Measurements from ENCODE around the gene SMOC2.
"Not testable (repeated sequence)": the region's sequence is repeated elsewhere in the genome, so short reads cannot be mapped to it uniquely, and the experiment has no call there.

Gene SMOC2

GRCh38 chr6:168609914-168610490, 169.0 kb downstream of the SMOC2 start:
- no peak overlapping the region for H3K27ac Mint-ChIP-seq
- TF ChIP-seq, protein P1, sequence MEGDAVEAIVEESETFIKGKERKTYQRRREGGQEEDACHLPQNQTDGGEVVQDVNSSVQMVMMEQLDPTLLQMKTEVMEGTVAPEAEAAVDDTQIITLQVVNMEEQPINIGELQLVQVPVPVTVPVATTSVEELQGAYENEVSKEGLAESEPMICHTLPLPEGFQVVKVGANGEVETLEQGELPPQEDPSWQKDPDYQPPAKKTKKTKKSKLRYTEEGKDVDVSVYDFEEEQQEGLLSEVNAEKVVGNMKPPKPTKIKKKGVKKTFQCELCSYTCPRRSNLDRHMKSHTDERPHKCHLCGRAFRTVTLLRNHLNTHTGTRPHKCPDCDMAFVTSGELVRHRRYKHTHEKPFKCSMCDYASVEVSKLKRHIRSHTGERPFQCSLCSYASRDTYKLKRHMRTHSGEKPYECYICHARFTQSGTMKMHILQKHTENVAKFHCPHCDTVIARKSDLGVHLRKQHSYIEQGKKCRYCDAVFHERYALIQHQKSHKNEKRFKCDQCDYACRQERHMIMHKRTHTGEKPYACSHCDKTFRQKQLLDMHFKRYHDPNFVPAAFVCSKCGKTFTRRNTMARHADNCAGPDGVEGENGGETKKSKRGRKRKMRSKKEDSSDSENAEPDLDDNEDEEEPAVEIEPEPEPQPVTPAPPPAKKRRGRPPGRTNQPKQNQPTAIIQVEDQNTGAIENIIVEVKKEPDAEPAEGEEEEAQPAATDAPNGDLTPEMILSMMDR (IDR thresholded peaks at IDR 0.05), result no peak
- peaks cover 23% of the 10 kb centered on the region for H3K9me3 Mint-ChIP-seq
- H3K4me3 Mint-ChIP-seq, result no peak overlapping the region
- H3K4me1 Mint-ChIP-seq, result peaks cover 43% of the 10 kb centered on the region
- DNase-seq, result no peak
- H3K27me3 Mint-ChIP-seq (ENCODE audit: low read depth, poor library complexity), result peaks cover 7% of the 10 kb centered on the region
- H3K36me3 Mint-ChIP-seq (ENCODE audit: low read depth), result no peaks in the 10 kb centered on the region

DNA sequence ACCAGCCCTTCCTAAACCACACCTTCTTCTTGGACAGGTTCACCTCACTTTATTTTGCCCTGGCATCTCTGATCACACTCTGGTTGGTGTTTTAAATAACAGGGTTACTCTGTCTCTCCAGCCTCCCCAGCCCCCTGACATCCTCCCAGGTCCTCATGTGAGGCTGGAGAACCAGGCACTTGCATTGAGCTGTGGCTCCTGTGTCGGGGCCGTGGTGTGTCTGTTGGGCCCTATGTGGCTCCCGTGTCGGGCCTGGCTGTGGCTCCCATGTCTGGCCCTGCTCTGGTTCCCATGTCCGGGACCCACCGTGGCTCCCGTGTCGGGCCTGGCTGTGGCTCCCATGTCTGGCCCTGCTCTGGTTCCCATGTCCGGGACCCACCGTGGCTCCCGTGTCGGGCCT, 170.0 kb downstream of the SMOC2 start:
- not testable (repeated sequence) for DNase-seq; H3K27me3 Mint-ChIP-seq (ENCODE audit: low read depth, poor library complexity); H3K4me3 Mint-ChIP-seq; H3K36me3 Mint-ChIP-seq (ENCODE audit: low read depth); H3K27ac Mint-ChIP-seq
- Mint-ChIP-seq H3K9me3 (peaks cover 32% of the 10 kb centered on the region), H3K4me1 (peaks cover 39% of the 10 kb centered on the region)

GRCh38 chr6:168611691-168612090, 170.7 kb downstream of the SMOC2 start:
- Mint-ChIP-seq H3K27ac (no peak overlapping the region), H3K27me3 (ENCODE audit: low read depth, poor library complexity) (no peaks in the 10 kb centered on the region), H3K9me3 (peaks cover 32% of the 10 kb centered on the region), H3K4me3 (no peak overlapping the region), H3K36me3 (ENCODE audit: low read depth) (peaks cover 6% of the 10 kb centered on the region), H3K4me1 (peaks cover 32% of the 10 kb centered on the region)
- TF ChIP-seq, protein P1 (IDR thresholded peaks at IDR 0.05), result no peak
- no peak for DNase-seq

DNA sequence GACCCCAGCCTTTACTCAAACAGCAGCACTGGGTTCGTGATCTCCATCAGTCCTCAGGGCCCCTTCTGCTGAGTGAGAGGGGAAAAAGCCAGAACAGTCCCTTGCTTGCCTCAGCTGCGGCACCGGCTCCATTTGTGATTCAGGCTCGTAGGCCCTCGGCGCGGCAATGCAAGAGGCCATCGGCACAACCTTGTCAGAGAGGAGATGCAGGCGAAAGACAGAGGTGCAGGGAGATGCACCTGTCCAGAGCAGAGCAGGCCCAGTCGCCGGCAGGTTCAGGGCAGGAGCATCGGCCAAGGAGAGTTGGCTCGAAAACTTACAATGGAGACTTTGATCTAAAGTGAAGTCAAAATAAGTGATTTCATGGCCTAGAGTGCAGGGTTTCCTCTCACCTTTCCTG, 171.6 kb downstream of the SMOC2 start:
- Mint-ChIP-seq H3K4me1 (peaks cover 23% of the 10 kb centered on the region), H3K9me3 (peaks cover 32% of the 10 kb centered on the region), H3K27me3 (ENCODE audit: low read depth, poor library complexity) (no peaks in the 10 kb centered on the region), H3K36me3 (ENCODE audit: low read depth) (peaks cover 6% of the 10 kb centered on the region), H3K4me3 (no peak overlapping the region), H3K27ac (no peak overlapping the region)
- TF ChIP-seq, protein P1 (IDR thresholded peaks at IDR 0.05), result no peak
- no peak for DNase-seq

DNA sequence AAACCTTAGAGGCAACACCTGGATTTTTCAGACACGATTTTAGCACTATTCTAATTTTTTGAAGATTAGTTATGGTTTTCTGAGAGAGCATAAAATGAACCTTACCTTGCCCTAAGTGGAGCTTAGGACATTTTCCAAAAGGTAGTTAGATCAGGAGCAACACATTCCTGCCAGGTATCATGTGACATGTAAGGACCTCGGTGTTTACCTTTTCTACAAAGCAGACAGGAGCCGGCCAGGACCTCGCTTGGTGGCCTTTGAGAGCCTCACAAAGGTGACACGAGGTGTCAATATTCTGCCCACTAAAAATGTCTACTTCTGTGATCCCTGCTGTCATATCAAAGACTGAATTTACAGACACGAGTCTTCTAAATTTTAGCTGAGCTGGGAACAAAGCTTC, 174.9 kb downstream of the SMOC2 start:
- peaks cover 8% of the 10 kb centered on the region for H3K4me1 Mint-ChIP-seq
- no peak overlapping the region for H3K27ac Mint-ChIP-seq
- H3K27me3 Mint-ChIP-seq (ENCODE audit: low read depth, poor library complexity), result peaks cover 3% of the 10 kb centered on the region
- peaks cover 32% of the 10 kb centered on the region for H3K9me3 Mint-ChIP-seq
- peaks cover 6% of the 10 kb centered on the region for H3K36me3 Mint-ChIP-seq (ENCODE audit: low read depth)
- no peak for DNase-seq
- no peak overlapping the region for H3K4me3 Mint-ChIP-seq
- TF ChIP-seq, protein P1 (IDR thresholded peaks at IDR 0.05), result no peak

DNA sequence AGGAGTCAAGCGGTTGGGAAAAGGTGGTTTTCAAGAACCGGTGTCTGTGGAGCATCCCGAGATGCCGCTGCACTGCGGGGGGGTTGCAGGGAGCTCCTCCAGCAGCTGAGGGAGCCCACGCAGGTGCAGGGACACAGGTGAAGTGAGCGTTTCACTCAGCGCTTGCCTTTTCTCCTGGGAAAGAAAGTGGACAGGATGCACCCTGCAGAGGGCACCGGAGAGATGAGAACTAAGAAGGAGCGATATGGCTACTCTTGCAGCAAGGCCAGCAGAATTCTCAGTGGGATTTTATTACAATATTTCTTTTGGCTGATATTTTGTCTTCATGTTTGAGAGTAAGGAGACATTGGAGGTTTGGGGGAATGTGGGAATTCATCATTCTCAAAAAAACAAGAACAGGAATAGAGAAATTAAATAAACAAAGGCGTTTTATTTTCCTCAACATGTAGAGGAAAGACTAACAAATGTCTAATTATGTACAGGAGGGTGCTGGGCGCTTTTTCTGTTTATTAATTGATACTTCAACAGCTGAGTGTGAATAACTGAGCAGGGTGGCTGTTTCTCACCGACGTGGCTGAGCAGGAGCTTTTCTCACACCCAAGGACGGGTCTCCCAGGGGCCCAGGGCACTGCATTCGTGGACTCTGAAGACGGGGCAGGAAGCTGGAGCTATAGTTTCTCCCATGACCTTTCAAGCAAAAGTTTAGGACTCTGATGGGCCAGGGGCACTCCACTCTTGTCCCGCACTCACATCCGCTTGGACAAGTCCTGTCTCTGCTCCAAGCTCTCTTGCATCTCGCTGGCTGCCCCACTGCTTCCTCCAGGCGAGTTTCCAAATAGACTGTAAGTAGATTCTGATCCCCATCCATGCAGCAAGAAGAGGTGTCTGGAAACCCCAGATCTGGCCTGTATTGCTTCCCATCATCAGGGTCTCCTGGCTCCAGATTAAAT, 176.1 kb downstream of the SMOC2 start:
- Mint-ChIP-seq H3K9me3 (peaks cover 37% of the 10 kb centered on the region), H3K36me3 (ENCODE audit: low read depth) (peaks cover 13% of the 10 kb centered on the region), H3K4me3 (no peak overlapping the region), H3K27me3 (ENCODE audit: low read depth, poor library complexity) (peaks cover 3% of the 10 kb centered on the region), H3K4me1 (peaks cover 8% of the 10 kb centered on the region), H3K27ac (no peak overlapping the region)
- no peak for DNase-seq
- TF ChIP-seq, protein P1 (IDR thresholded peaks at IDR 0.05), result no peak

Data from nephron progenitor cell (in vitro differentiated cells).